GM12878 (cell line): ENCODE measurements around the gene AGBL4. TPM values are rescaled to one million over a fixed set of nuclear protein-coding genes. Genes with fewer than 3 reads are reported as not detected.

Source experiments
- ATAC-seq: fragments of 200-7000 bp; cut with Tn5 transposase; 3 replicates; pipeline ENCODE4 v1.9.1; 2020; ENCODE audit warnings: mild to moderate bottlenecking, moderate library complexity
- BruUV-seq: library from RNA; stranded (reverse); fragments of 400-500 nt; replicated peaks from 2 replicates; lab custom pipeline; 2021; lab: Mats Ljungman, UMichigan
- CTCF ChIA-PET: fragments of 300-600 bp; sonication (Branson Sonifier 250); formaldehyde crosslinking; extraction: SDS; loops from one replicate; lab custom pipeline; 2021; ENCODE audit warnings: inconsistent platforms; lab: Yijun Ruan, JAX
- POLR2A ChIA-PET: fragments of 350-600 bp; formaldehyde crosslinking; extraction: SDS; loops from one replicate; lab custom pipeline; 2021; ENCODE audit warnings: inconsistent platforms; lab: Charles Lee
- RAD21 ChIA-PET: fragments of 300-600 bp; sonication (Branson Sonifier 250); formaldehyde crosslinking; loops from one replicate; lab custom pipeline; 2023; ENCODE audit warnings: antibody characterized with exemption; ENCODE audit not compliant: unreplicated experiment; lab: Charles Lee
- SMC1A ChIA-PET: fragments of 300-600 bp; sonication (Branson Sonifier 250); formaldehyde crosslinking; loops from one replicate; lab custom pipeline; 2023; ENCODE audit not compliant: unreplicated experiment, uncharacterized antibody; lab: Charles Lee
- DNase-seq: peaks from one replicate; pipeline ENCODE4 v3.0.0-alpha.2; 2011; ENCODE audit warnings: low read depth, low spot score
- FAIRE-seq: peaks from 3 replicates; lab custom pipeline; 2011; peaks lifted over from hg19 to GRCh38; lab: Jason Lieb, UNC
- H2AFZ ChIP-seq: 2 replicates; pipeline ENCODE4 v1.6.0; 2011; ENCODE audit warnings: low read depth, low read length, control low read depth; ENCODE audit not compliant: control insufficient read depth
- H3K27ac ChIP-seq: 2 replicates; pipeline ENCODE4 v1.5.1; 2011; ENCODE audit warnings: control low read depth; ENCODE audit not compliant: control insufficient read depth, insufficient read depth
- H3K27me3 ChIP-seq, 2 experiments: replicated peaks in 1 of 2; 2 replicates each; pipeline versions ENCODE4 v1.6.0 to v1.6.1; 2011; ENCODE audit warnings: low read length in 1 of 2; ENCODE audit not compliant: control insufficient read depth in 2 of 2, insufficient read depth in 2 of 2
- H3K36me3 ChIP-seq, 2 experiments: 2 replicates each; pipeline ENCODE4 v1.5.1; 2011; ENCODE audit warnings: low read length in 1 of 2; ENCODE audit not compliant: control insufficient read depth in 2 of 2, insufficient read depth in 2 of 2
- H3K4me1 ChIP-seq: 2 replicates; pipeline ENCODE4 v1.6.1; 2011; ENCODE audit warnings: mild to moderate bottlenecking, low read length, moderate library complexity, mixed read lengths; ENCODE audit not compliant: control insufficient read depth, insufficient read depth
- H3K4me2 ChIP-seq: 2 replicates; pipeline ENCODE4 v1.6.0; 2011; ENCODE audit warnings: control low read depth; ENCODE audit not compliant: control insufficient read depth, insufficient read depth
- H3K4me3 ChIP-seq: fragments of 200-600 bp; sonication (generic); 2 replicates; pipeline ENCODE4 v1.5.1; 2016
- H3K79me2 ChIP-seq: 2 replicates; pipeline ENCODE4 v1.6.0; 2011; ENCODE audit warnings: low read length; ENCODE audit not compliant: control insufficient read depth, insufficient read depth
- H3K9ac ChIP-seq: 2 replicates; pipeline ENCODE4 v1.8.0; 2011; ENCODE audit warnings: low read length, control low read depth, mixed read lengths; ENCODE audit not compliant: control insufficient read depth, insufficient read depth
- H3K9me3 ChIP-seq: replicated peaks from 3 replicates; pipeline ENCODE4 v1.5.1; 2011; ENCODE audit warnings: mild to moderate bottlenecking, low read length; ENCODE audit not compliant: control insufficient read depth, insufficient read depth
- H4K20me1 ChIP-seq: 2 replicates; pipeline ENCODE4 v1.6.0; 2011; ENCODE audit not compliant: control insufficient read depth, insufficient read depth
- CEBPB ChIP-seq, 2 experiments: fragments of 150-350 bp in 1 of 2; IDR thresholded peaks; 2 replicates each; pipeline ENCODE4 v1.6.1; 2012 to 2014; ENCODE audit warnings: low read depth in 2 of 2, low read length in 2 of 2, borderline replicate concordance in 1 of 2, inconsistent platforms in 1 of 2
- CHD2 ChIP-seq: IDR thresholded peaks from 2 replicates; pipeline ENCODE4 v1.6.1; 2011; ENCODE audit warnings: low read depth, low read length, improper control_type of control experiment, borderline replicate concordance
- FOXK2 ChIP-seq: fragments of 450-650 bp; IDR thresholded peaks from 2 replicates; pipeline ENCODE4 v1.6.1; 2017; ENCODE audit warnings: mild to moderate bottlenecking, moderate library complexity
- MEF2A ChIP-seq: IDR thresholded peaks from 2 replicates; pipeline ENCODE4 v1.6.1; 2011; ENCODE audit warnings: low read depth, mild to moderate bottlenecking, low read length, moderate library complexity; ENCODE audit not compliant: insufficient read depth
- NFXL1 ChIP-seq: fragments of 450-650 bp; IDR thresholded peaks from 2 replicates; pipeline ENCODE4 v1.6.1; 2017; ENCODE audit warnings: antibody characterized with exemption, mild to moderate bottlenecking, borderline replicate concordance
- PAX8 ChIP-seq: fragments of 450-650 bp; IDR thresholded peaks from 2 replicates; pipeline ENCODE4 v1.6.1; 2017; ENCODE audit warnings: mild to moderate bottlenecking, moderate library complexity
- SP1 ChIP-seq: IDR thresholded peaks from one replicate; pipeline ENCODE4 v1.6.1; 2011; ENCODE audit warnings: low read depth, low read length
- SRF ChIP-seq, 2 experiments: IDR thresholded peaks; 2 replicates each; pipeline ENCODE4 v1.6.1; 2011; ENCODE audit warnings: low read depth in 2 of 2, low read length in 2 of 2, mild to moderate bottlenecking in 1 of 2, moderate library complexity in 1 of 2
- SUZ12 ChIP-seq: fragments of 200-600 bp; sonication (generic); IDR thresholded peaks from one replicate; pipeline ENCODE4 v1.6.1; 2018; ENCODE audit warnings: antibody characterized with exemption, mild to moderate bottlenecking; ENCODE audit not compliant: unreplicated experiment
- ZBTB40 ChIP-seq: fragments of 450-650 bp; IDR thresholded peaks from 2 replicates; pipeline ENCODE4 v1.6.1; 2016; ENCODE audit warnings: mild to moderate bottlenecking, moderate library complexity, borderline replicate concordance
- WGBS: methylation state at CpG from one replicate; pipeline ENCODE4 v1.1.6; 2016; ENCODE audit warnings: low lambda C conversion rate; ENCODE audit not compliant: insufficient replicate concordance, insufficient coverage; ENCODE audit errors: missing lambda C conversion rate; 5-methylcytosine and 5-hydroxymethylcytosine counted together
- in situ Hi-C: fragments of 300-500 bp; cut with MboI; formaldehyde crosslinking; loops from 9 replicates; pipeline ENCODE4 v1.14.3; 2018; ENCODE audit warnings: mixed read lengths
- intact Hi-C: fragments of 100-400 bp; cut with micrococcal nuclease; formaldehyde crosslinking; loops from one replicate; pipeline ENCODE4 v1.14.2; 2022; ENCODE audit not compliant: unreplicated experiment
- polyA plus RNA-seq, 11 experiments: library from polyadenylated mRNA; depleted of rRNA in 4 of 11; unstranded in 6 of 11; stranded (reverse) in 5 of 11; fragments of >200 nt; fragmentation: Nextera tagmentation in 4 of 11; fragmentation: Illumina TruSeq in 1 of 11; extraction: Ambion mirVana in 4 of 11; extraction: Trizol in 1 of 11; gene quantifications; 1 replicate in 1 of 11; 2 replicates in 10 of 11; pipeline versions ENCODE4 v1.2.1 to v1.2.3, GENCODE V29; 2011 to 2016; ENCODE audit warnings: inconsistent platforms in 2 of 11, missing spikeins in 2 of 11, low read depth in 1 of 11
- total RNA-seq, 4 experiments: library from RNA; depleted of rRNA in 3 of 4; stranded (reverse); fragments of >200 nt in 3 of 4; fragmentation: Illumina TruSeq in 1 of 4; extraction: Trizol in 1 of 4; gene quantifications; 2 replicates each; pipeline versions ENCODE4 v1.2.1 to v1.2.3, GENCODE V29; 2013 to 2021

The AGBL4 gene
- total and polyA plus RNA-seq, 10 of the 15 experiments (the other 5 are each of a cell fraction or from before 2014, with no cell fraction given), result 0.31 TPM; not detected in 9

GRCh38 chr1:48657413-48657812 is 1366.3 kb downstream of the AGBL4 start:
- Histone ChIP-seq H3K4me1 (no peaks in the 10 kb centered on the region), H2AFZ (no peak overlapping the region), H3K4me2 (no peak overlapping the region), H4K20me1 (no peaks in the 10 kb centered on the region), H3K9ac (no peak overlapping the region), H3K36me3 (no peaks in the 10 kb centered on the region), H3K4me3 (no peak overlapping the region), H3K79me2 (no peaks in the 10 kb centered on the region), H3K27me3 (no peaks in the 10 kb centered on the region; a peak in 1 of 4 replicates), H3K9me3 (no peaks in the 10 kb centered on the region), H3K27ac (no peak overlapping the region)
- ChIA-PET POLR2A (no interaction called here), RAD21 (no interaction called here), CTCF (interaction anchor here (0.9 to 1.9 kb wide), 2 partner anchors 19 to 20 kb away, joined by 3 to 9 read pairs; no protein-coding TSS in a partner anchor), SMC1A (no interaction called here)
- no peak; the same call in 2 of the 3 replicates for ATAC-seq
- DNase-seq, result no peak
- in situ Hi-C loops, result no loop called here
- WGBS, result 46% methylated on average over 4 of the region's 4 CpGs
- FAIRE-seq, result no peak
- BruUV-seq, result no TSS peak
- TF ChIP-seq NFXL1, result no peak
- no peak for TF ChIP-seq PAX8
- no peak for TF ChIP-seq SP1
- no peak for TF ChIP-seq CEBPB (IDR thresholded peaks at IDR 0.05; ENCODE audit: borderline replicate concordance in 1 of 2, low read depth in 2 of 2, low read length in 2 of 2)
- no peak for TF ChIP-seq SUZ12
- TF ChIP-seq FOXK2, result no peak
- intact Hi-C loops, result no loop called here

GRCh38 chr1:48654606-48655210 is 1369.0 kb downstream of the AGBL4 start:
- ATAC-seq (no peak), DNase-seq (no peak), FAIRE-seq (no peak)
- 44% methylated on average over 8 of the region's 8 CpGs for WGBS
- ChIA-PET POLR2A (no interaction called here), SMC1A (interaction anchor here (1.2 kb wide), 1 partner anchor 26 kb away, joined by 3 read pairs; no protein-coding TSS in a partner anchor), RAD21 (no interaction called here), CTCF (interaction anchor here (1.1 to 1.3 kb wide), 2 partner anchors 23 to 42 kb away, joined by 4 to 5 read pairs; no protein-coding TSS in a partner anchor)
- no peak overlapping the region for H3K27ac ChIP-seq
- no peaks in the 10 kb centered on the region; a peak in 2 of 4 replicates for H3K27me3 ChIP-seq
- H3K9ac ChIP-seq, result no peak overlapping the region
- in situ Hi-C loops (no loop called here), intact Hi-C loops (no loop called here)
- BruUV-seq, result no TSS peak
- H3K4me1 ChIP-seq, result no peaks in the 10 kb centered on the region
- no peaks in the 10 kb centered on the region for H3K9me3 ChIP-seq
- no peak overlapping the region for H3K4me2 ChIP-seq
- H2AFZ ChIP-seq, result no peak overlapping the region
- H3K79me2 ChIP-seq, result no peaks in the 10 kb centered on the region
- H4K20me1 ChIP-seq, result no peaks in the 10 kb centered on the region
- H3K36me3 ChIP-seq, result no peaks in the 10 kb centered on the region
- H3K4me3 ChIP-seq, result no peak overlapping the region
- TF ChIP-seq MEF2A, result no peak
- TF ChIP-seq SRF (IDR thresholded peaks at IDR 0.05; ENCODE audit: low read depth in 2 of 2, low read length in 2 of 2), result no peak
- no peak for TF ChIP-seq ZBTB40
- TF ChIP-seq CHD2, result no peak
- TF ChIP-seq PAX8, result no peak
